HepG2 (cell line): ENCODE results near the gene SLC43A3. TPM values are rescaled to one million over a fixed set of nuclear protein-coding genes. Genes with fewer than 3 reads are reported as not detected.

Source experiments
- ARID2 ChIP-seq: sonication (generic); formaldehyde crosslinking; IDR thresholded peaks from 2 replicates; pipeline ENCODE4 v1.8.1; 2022; ENCODE audit warnings: mild to moderate bottlenecking, missing genetic modification reagents, borderline replicate concordance
- KLF6 ChIP-seq: IDR thresholded peaks from 2 replicates; pipeline ENCODE4 v1.8.0; 2016; ENCODE audit warnings: missing biosample characterization, missing genetic modification reagents
- MEIS2 ChIP-seq: sonication (generic); formaldehyde crosslinking; IDR thresholded peaks from 2 replicates; pipeline ENCODE4 v1.9.0; 2021; ENCODE audit warnings: mild to moderate bottlenecking, missing genetic modification reagents
- NPAS2 ChIP-seq: sonication (generic); formaldehyde crosslinking; IDR thresholded peaks from 2 replicates; pipeline ENCODE4 v1.8.0; 2022; ENCODE audit warnings: mild to moderate bottlenecking, missing genetic modification reagents, borderline replicate concordance
- SKI ChIP-seq: fragments of 450-650 bp; IDR thresholded peaks from one replicate; pipeline ENCODE4 v1.6.1; 2018; ENCODE audit warnings: mild to moderate bottlenecking; ENCODE audit not compliant: partially characterized antibody
- TEAD3 ChIP-seq: optimal IDR thresholded peaks from 2 replicates; pipeline ENCODE3; 2016; ENCODE audit warnings: borderline replicate concordance
- ZNF251 ChIP-seq: sonication (generic); formaldehyde crosslinking; IDR thresholded peaks from 2 replicates; pipeline ENCODE4 v1.9.0; 2021; ENCODE audit warnings: mild to moderate bottlenecking, missing genetic modification reagents
- ZNF407 ChIP-seq: sonication (generic); formaldehyde crosslinking; IDR thresholded peaks from one replicate; pipeline ENCODE4 v1.5.1; 2020; ENCODE audit warnings: mild to moderate bottlenecking, missing genetic modification reagents; ENCODE audit errors: not compliant biosample characterization
- ZNF484 ChIP-seq: sonication (generic); formaldehyde crosslinking; IDR thresholded peaks from 2 replicates; pipeline ENCODE4 v1.5.1; 2020; ENCODE audit warnings: mild to moderate bottlenecking, low read depth, missing genetic modification reagents, borderline replicate concordance
- ZNF552 ChIP-seq: sonication (generic); formaldehyde crosslinking; IDR thresholded peaks from 2 replicates; pipeline ENCODE4 v1.9.0; 2022; ENCODE audit warnings: missing genetic modification reagents, mild to moderate bottlenecking, borderline replicate concordance
- ZNF597 ChIP-seq: sonication (generic); formaldehyde crosslinking; IDR thresholded peaks from 2 replicates; pipeline ENCODE4 v1.5.0; 2020; ENCODE audit warnings: missing genetic modification reagents
- polyA plus RNA-seq, 8 experiments: library from polyadenylated mRNA; depleted of rRNA in 3 of 8; stranded (reverse) in 7 of 8; unstranded in 1 of 8; fragments of >200 nt; fragmentation: Illumina TruSeq in 4 of 8; extraction: Trizol in 4 of 8; gene quantifications; 2 replicates each; pipeline versions ENCODE4 v1.2.1 to v1.2.3, GENCODE V29; 2011 to 2016; ENCODE audit warnings: low read depth in 4 of 8, missing spikeins in 1 of 8, mixed read lengths in 1 of 8; ENCODE audit not compliant: insufficient read depth in 1 of 8
- total RNA-seq, 5 experiments: library from RNA; depleted of rRNA; stranded (reverse); fragments of >200 nt; fragmentation: Illumina TruSeq; extraction: Trizol; gene quantifications; 2 replicates each; pipeline ENCODE4 v1.2.3, GENCODE V29; 2016; ENCODE audit warnings: low read depth in 1 of 5
- TF ChIP-seq, protein P1 (sequence below): sonication (generic); formaldehyde crosslinking; IDR thresholded peaks from 2 replicates; pipeline ENCODE4 v1.9.0; 2022; ENCODE audit warnings: missing genetic modification reagents, mild to moderate bottlenecking, borderline replicate concordance
- TF ChIP-seq, protein P2 (sequence below), 2 experiments: fragments of 450-650 bp in 1 of 2; sonication (generic) in 1 of 2; formaldehyde crosslinking; IDR thresholded peaks; 2 replicates each; pipeline versions ENCODE4 v1.5.0 to v1.8.0; 2020 to 2022; ENCODE audit warnings: mild to moderate bottlenecking in 1 of 2, missing genetic modification reagents in 1 of 2
- TF ChIP-seq, protein P3 (sequence below), 2 experiments: sonication (generic) in 1 of 2; formaldehyde crosslinking in 1 of 2; IDR thresholded peaks; 2 replicates each; pipeline versions ENCODE4 v1.4.0 to v1.6.1; 2018 to 2020; ENCODE audit warnings: missing genetic modification reagents in 2 of 2, borderline replicate concordance in 1 of 2, low read depth in 1 of 2, mild to moderate bottlenecking in 1 of 2, missing biosample characterization in 1 of 2

The SLC43A3 gene
- total and polyA plus RNA-seq, 2 of the 13 experiments (the other 11 are each of a cell fraction or from before 2014, with no cell fraction given): 2.6 TPM; not detected in 1

GRCh38 chr11:57453543-57454177, 26.7 kb upstream of the SLC43A3 start (continued):
- TF ChIP-seq SKI (peak; percentile 98), ZNF552 (no peak), ZNF484 (CRISPR knock-in tag) (no peak), TEAD3 (CRISPR knock-in tag) (peak; percentile 52), ARID2 (CRISPR knock-in tag) (no peak), MEIS2 (0 out of 2 replicates have a peak, but pooled peaks have one; percentile 39), ZNF407 (no peak), ZNF251 (CRISPR knock-in tag) (no peak), ZNF597 (no peak), NPAS2 (no peak), KLF6 (peak; percentile 59; the same call in 1 of the 2 replicates)
- TF ChIP-seq, protein P1, sequence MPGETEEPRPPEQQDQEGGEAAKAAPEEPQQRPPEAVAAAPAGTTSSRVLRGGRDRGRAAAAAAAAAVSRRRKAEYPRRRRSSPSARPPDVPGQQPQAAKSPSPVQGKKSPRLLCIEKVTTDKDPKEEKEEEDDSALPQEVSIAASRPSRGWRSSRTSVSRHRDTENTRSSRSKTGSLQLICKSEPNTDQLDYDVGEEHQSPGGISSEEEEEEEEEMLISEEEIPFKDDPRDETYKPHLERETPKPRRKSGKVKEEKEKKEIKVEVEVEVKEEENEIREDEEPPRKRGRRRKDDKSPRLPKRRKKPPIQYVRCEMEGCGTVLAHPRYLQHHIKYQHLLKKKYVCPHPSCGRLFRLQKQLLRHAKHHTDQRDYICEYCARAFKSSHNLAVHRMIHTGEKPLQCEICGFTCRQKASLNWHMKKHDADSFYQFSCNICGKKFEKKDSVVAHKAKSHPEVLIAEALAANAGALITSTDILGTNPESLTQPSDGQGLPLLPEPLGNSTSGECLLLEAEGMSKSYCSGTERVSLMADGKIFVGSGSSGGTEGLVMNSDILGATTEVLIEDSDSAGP (CRISPR knock-in tag): peak; percentile 57; the same call in 1 of the 2 replicates
- TF ChIP-seq, protein P2, sequence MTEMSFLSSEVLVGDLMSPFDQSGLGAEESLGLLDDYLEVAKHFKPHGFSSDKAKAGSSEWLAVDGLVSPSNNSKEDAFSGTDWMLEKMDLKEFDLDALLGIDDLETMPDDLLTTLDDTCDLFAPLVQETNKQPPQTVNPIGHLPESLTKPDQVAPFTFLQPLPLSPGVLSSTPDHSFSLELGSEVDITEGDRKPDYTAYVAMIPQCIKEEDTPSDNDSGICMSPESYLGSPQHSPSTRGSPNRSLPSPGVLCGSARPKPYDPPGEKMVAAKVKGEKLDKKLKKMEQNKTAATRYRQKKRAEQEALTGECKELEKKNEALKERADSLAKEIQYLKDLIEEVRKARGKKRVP (CRISPR knock-in tag; IDR thresholded peaks at IDR 0.05): peak in 1 of 2 experiments; percentile 59; a peak in 1 of 4 replicates
- TF ChIP-seq, protein P3, sequence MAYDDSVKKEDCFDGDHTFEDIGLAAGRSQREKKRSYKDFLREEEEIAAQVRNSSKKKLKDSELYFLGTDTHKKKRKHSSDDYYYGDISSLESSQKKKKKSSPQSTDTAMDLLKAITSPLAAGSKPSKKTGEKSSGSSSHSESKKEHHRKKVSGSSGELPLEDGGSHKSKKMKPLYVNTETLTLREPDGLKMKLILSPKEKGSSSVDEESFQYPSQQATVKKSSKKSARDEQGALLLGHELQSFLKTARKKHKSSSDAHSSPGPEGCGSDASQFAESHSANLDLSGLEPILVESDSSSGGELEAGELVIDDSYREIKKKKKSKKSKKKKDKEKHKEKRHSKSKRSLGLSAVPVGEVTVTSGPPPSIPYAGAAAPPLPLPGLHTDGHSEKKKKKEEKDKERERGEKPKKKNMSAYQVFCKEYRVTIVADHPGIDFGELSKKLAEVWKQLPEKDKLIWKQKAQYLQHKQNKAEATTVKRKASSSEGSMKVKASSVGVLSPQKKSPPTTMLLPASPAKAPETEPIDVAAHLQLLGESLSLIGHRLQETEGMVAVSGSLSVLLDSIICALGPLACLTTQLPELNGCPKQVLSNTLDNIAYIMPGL (CRISPR knock-in tag; IDR thresholded peaks at IDR 0.05; ENCODE audit: borderline replicate concordance in 1 of 2, low read depth in 1 of 2): peak in 1 of 2 experiments; percentile 55; a peak in 2 of 4 replicates
